GM12878 (cell line): ENCODE data around the gene DAO. TPM values are rescaled to one million over a fixed set of nuclear protein-coding genes. Genes with fewer than 3 reads are reported as not detected.
A peak's percentile ranks its signal among the peaks of the same experiment; 100 is the strongest.

Source experiments
- ATAC-seq: fragments of 200-7000 bp; cut with Tn5 transposase; 3 replicates; pipeline ENCODE4 v1.9.1; 2020; ENCODE audit warnings: mild to moderate bottlenecking, moderate library complexity
- BruUV-seq: library from RNA; stranded (reverse); fragments of 400-500 nt; replicated peaks from 2 replicates; lab custom pipeline; 2021; lab: Mats Ljungman, UMichigan
- CTCF ChIA-PET: fragments of 300-600 bp; sonication (Branson Sonifier 250); formaldehyde crosslinking; extraction: SDS; loops from one replicate; lab custom pipeline; 2021; ENCODE audit warnings: inconsistent platforms; lab: Yijun Ruan, JAX
- POLR2A ChIA-PET: fragments of 350-600 bp; formaldehyde crosslinking; extraction: SDS; loops from one replicate; lab custom pipeline; 2021; ENCODE audit warnings: inconsistent platforms; lab: Charles Lee
- RAD21 ChIA-PET: fragments of 300-600 bp; sonication (Branson Sonifier 250); formaldehyde crosslinking; loops from one replicate; lab custom pipeline; 2023; ENCODE audit warnings: antibody characterized with exemption; ENCODE audit not compliant: unreplicated experiment; lab: Charles Lee
- SMC1A ChIA-PET: fragments of 300-600 bp; sonication (Branson Sonifier 250); formaldehyde crosslinking; loops from one replicate; lab custom pipeline; 2023; ENCODE audit not compliant: unreplicated experiment, uncharacterized antibody; lab: Charles Lee
- DNase-seq: peaks from one replicate; pipeline ENCODE4 v3.0.0-alpha.2; 2011; ENCODE audit warnings: low read depth, low spot score
- FAIRE-seq: peaks from 3 replicates; lab custom pipeline; 2011; peaks lifted over from hg19 to GRCh38; lab: Jason Lieb, UNC
- H2AFZ ChIP-seq: 2 replicates; pipeline ENCODE4 v1.6.0; 2011; ENCODE audit warnings: low read depth, low read length, control low read depth; ENCODE audit not compliant: control insufficient read depth
- H3K27ac ChIP-seq: 2 replicates; pipeline ENCODE4 v1.5.1; 2011; ENCODE audit warnings: control low read depth; ENCODE audit not compliant: control insufficient read depth, insufficient read depth
- H3K27me3 ChIP-seq, 2 experiments: replicated peaks in 1 of 2; 2 replicates each; pipeline versions ENCODE4 v1.6.0 to v1.6.1; 2011; ENCODE audit warnings: low read length in 1 of 2; ENCODE audit not compliant: control insufficient read depth in 2 of 2, insufficient read depth in 2 of 2
- H3K36me3 ChIP-seq, 2 experiments: 2 replicates each; pipeline ENCODE4 v1.5.1; 2011; ENCODE audit warnings: low read length in 1 of 2; ENCODE audit not compliant: control insufficient read depth in 2 of 2, insufficient read depth in 2 of 2
- H3K4me1 ChIP-seq: 2 replicates; pipeline ENCODE4 v1.6.1; 2011; ENCODE audit warnings: mild to moderate bottlenecking, low read length, moderate library complexity, mixed read lengths; ENCODE audit not compliant: control insufficient read depth, insufficient read depth
- H3K4me2 ChIP-seq: 2 replicates; pipeline ENCODE4 v1.6.0; 2011; ENCODE audit warnings: control low read depth; ENCODE audit not compliant: control insufficient read depth, insufficient read depth
- H3K4me3 ChIP-seq: fragments of 200-600 bp; sonication (generic); 2 replicates; pipeline ENCODE4 v1.5.1; 2016
- H3K79me2 ChIP-seq: 2 replicates; pipeline ENCODE4 v1.6.0; 2011; ENCODE audit warnings: low read length; ENCODE audit not compliant: control insufficient read depth, insufficient read depth
- H3K9ac ChIP-seq: 2 replicates; pipeline ENCODE4 v1.8.0; 2011; ENCODE audit warnings: low read length, control low read depth, mixed read lengths; ENCODE audit not compliant: control insufficient read depth, insufficient read depth
- H3K9me3 ChIP-seq: replicated peaks from 3 replicates; pipeline ENCODE4 v1.5.1; 2011; ENCODE audit warnings: mild to moderate bottlenecking, low read length; ENCODE audit not compliant: control insufficient read depth, insufficient read depth
- H4K20me1 ChIP-seq: 2 replicates; pipeline ENCODE4 v1.6.0; 2011; ENCODE audit not compliant: control insufficient read depth, insufficient read depth
- ASH2L ChIP-seq: fragments of 300-600, 200-600 bp; sonication (generic); IDR thresholded peaks from 2 replicates; pipeline ENCODE4 v1.6.1; 2017; ENCODE audit warnings: low read depth, mild to moderate bottlenecking, borderline replicate concordance
- BHLHE40 ChIP-seq, 2 experiments: fragments of 450-650 bp in 1 of 2; IDR thresholded peaks; 2 replicates each; pipeline ENCODE4 v1.6.1; 2011 to 2017; ENCODE audit warnings: low read depth in 2 of 2, borderline replicate concordance in 1 of 2, improper control_type of control experiment in 1 of 2, low read length in 1 of 2, mild to moderate bottlenecking in 1 of 2
- HSF1 ChIP-seq: fragments of 150-350 bp; IDR thresholded peaks from 2 replicates; pipeline ENCODE4 v1.6.1; 2014; ENCODE audit warnings: mild to moderate bottlenecking, low read depth, low read length
- MTA3 ChIP-seq: IDR thresholded peaks from 2 replicates; pipeline ENCODE4 v1.6.1; 2012; ENCODE audit warnings: low read length, inconsistent platforms, borderline replicate concordance
- POU2F2 ChIP-seq: IDR thresholded peaks from 3 replicates; pipeline ENCODE4 v1.6.1; 2011; ENCODE audit warnings: low read depth, mild to moderate bottlenecking, low read length, borderline replicate concordance
- RCOR1 ChIP-seq: conservative IDR thresholded peaks from 2 replicates; pipeline ENCODE4 v1.6.1; 2012; ENCODE audit warnings: low read depth, low read length, improper control_type of control experiment
- SMARCA5 ChIP-seq: fragments of 450-650 bp; IDR thresholded peaks from 2 replicates; pipeline ENCODE4 v1.6.1; 2017; ENCODE audit warnings: mild to moderate bottlenecking
- SUPT20H ChIP-seq: IDR thresholded peaks from 2 replicates; pipeline ENCODE4 v1.6.1; 2011; ENCODE audit warnings: low read depth, mild to moderate bottlenecking, low read length, moderate library complexity, borderline replicate concordance; ENCODE audit not compliant: control insufficient read depth
- WGBS: methylation state at CpG from one replicate; pipeline ENCODE4 v1.1.6; 2016; ENCODE audit warnings: low lambda C conversion rate; ENCODE audit not compliant: insufficient replicate concordance, insufficient coverage; ENCODE audit errors: missing lambda C conversion rate; 5-methylcytosine and 5-hydroxymethylcytosine counted together
- in situ Hi-C: fragments of 300-500 bp; cut with MboI; formaldehyde crosslinking; loops from 9 replicates; pipeline ENCODE4 v1.14.3; 2018; ENCODE audit warnings: mixed read lengths
- intact Hi-C: fragments of 100-400 bp; cut with micrococcal nuclease; formaldehyde crosslinking; loops from one replicate; pipeline ENCODE4 v1.14.2; 2022; ENCODE audit not compliant: unreplicated experiment
- polyA plus RNA-seq, 11 experiments: library from polyadenylated mRNA; depleted of rRNA in 4 of 11; unstranded in 6 of 11; stranded (reverse) in 5 of 11; fragments of >200 nt; fragmentation: Nextera tagmentation in 4 of 11; fragmentation: Illumina TruSeq in 1 of 11; extraction: Ambion mirVana in 4 of 11; extraction: Trizol in 1 of 11; gene quantifications; 1 replicate in 1 of 11; 2 replicates in 10 of 11; pipeline versions ENCODE4 v1.2.1 to v1.2.3, GENCODE V29; 2011 to 2016; ENCODE audit warnings: inconsistent platforms in 2 of 11, missing spikeins in 2 of 11, low read depth in 1 of 11
- total RNA-seq, 4 experiments: library from RNA; depleted of rRNA in 3 of 4; stranded (reverse); fragments of >200 nt in 3 of 4; fragmentation: Illumina TruSeq in 1 of 4; extraction: Trizol in 1 of 4; gene quantifications; 2 replicates each; pipeline versions ENCODE4 v1.2.1 to v1.2.3, GENCODE V29; 2013 to 2021
- TF ChIP-seq, protein P1 (sequence below): fragments of 450-650 bp; conservative IDR thresholded peaks from 2 replicates; pipeline ENCODE4 v1.6.1; 2017; ENCODE audit warnings: mild to moderate bottlenecking, moderate library complexity
- TF ChIP-seq, protein P2 (sequence below): IDR thresholded peaks from 2 replicates; pipeline ENCODE4 v1.6.1; 2012; ENCODE audit warnings: low read length, inconsistent platforms

The DAO gene
- total and polyA plus RNA-seq, 10 of the 15 experiments (the other 5 are each of a cell fraction or from before 2014, with no cell fraction given): 0.15 TPM; not detected in 9

GRCh38 chr12:108930756-108931155 is 50.9 kb downstream of the DAO start:
- Histone ChIP-seq H4K20me1 (no peaks in the 10 kb centered on the region), H2AFZ (no peak overlapping the region), H3K9me3 (no peaks in the 10 kb centered on the region; the same call in 2 of the 3 replicates), H3K4me2 (no peak overlapping the region), H3K4me1 (peaks cover 25% of the 10 kb centered on the region), H3K9ac (no peak overlapping the region), H3K27ac (no peak overlapping the region), H3K27me3 (no peaks in the 10 kb centered on the region), H3K36me3 (no peaks in the 10 kb centered on the region), H3K4me3 (no peak overlapping the region), H3K79me2 (no peaks in the 10 kb centered on the region)
- FAIRE-seq: no peak
- ChIA-PET RAD21 (no interaction called here), POLR2A (interaction anchor here (0.7 kb wide), 1 partner anchor 22 kb away, joined by 3 read pairs; no protein-coding TSS in a partner anchor), SMC1A (interaction anchor here (0.5 to 1.7 kb wide), 3 partner anchors 113 to 375 kb away, joined by 3 to 4 read pairs (median 4); no protein-coding TSS in a partner anchor), CTCF (interaction anchor here (0.9 to 1.4 kb wide), 3 partner anchors 20 to 47 kb away, joined by 4 to 6 read pairs (median 4); no protein-coding TSS in a partner anchor)
- WGBS: 74% methylated on average over 3 of the region's 3 CpGs
- in situ Hi-C loops (no loop called here), intact Hi-C loops (no loop called here)
- BruUV-seq: no TSS peak
- TF ChIP-seq ASH2L (no peak), MTA3 (no peak)
- no peak for ATAC-seq
- no peak for DNase-seq

- POLR2A ChIA-PET: no interaction called here
- TF ChIP-seq, protein P1, sequence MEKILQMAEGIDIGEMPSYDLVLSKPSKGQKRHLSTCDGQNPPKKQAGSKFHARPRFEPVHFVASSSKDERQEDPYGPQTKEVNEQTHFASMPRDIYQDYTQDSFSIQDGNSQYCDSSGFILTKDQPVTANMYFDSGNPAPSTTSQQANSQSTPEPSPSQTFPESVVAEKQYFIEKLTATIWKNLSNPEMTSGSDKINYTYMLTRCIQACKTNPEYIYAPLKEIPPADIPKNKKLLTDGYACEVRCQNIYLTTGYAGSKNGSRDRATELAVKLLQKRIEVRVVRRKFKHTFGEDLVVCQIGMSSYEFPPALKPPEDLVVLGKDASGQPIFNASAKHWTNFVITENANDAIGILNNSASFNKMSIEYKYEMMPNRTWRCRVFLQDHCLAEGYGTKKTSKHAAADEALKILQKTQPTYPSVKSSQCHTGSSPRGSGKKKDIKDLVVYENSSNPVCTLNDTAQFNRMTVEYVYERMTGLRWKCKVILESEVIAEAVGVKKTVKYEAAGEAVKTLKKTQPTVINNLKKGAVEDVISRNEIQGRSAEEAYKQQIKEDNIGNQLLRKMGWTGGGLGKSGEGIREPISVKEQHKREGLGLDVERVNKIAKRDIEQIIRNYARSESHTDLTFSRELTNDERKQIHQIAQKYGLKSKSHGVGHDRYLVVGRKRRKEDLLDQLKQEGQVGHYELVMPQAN: no peak
- TF ChIP-seq, protein P2, sequence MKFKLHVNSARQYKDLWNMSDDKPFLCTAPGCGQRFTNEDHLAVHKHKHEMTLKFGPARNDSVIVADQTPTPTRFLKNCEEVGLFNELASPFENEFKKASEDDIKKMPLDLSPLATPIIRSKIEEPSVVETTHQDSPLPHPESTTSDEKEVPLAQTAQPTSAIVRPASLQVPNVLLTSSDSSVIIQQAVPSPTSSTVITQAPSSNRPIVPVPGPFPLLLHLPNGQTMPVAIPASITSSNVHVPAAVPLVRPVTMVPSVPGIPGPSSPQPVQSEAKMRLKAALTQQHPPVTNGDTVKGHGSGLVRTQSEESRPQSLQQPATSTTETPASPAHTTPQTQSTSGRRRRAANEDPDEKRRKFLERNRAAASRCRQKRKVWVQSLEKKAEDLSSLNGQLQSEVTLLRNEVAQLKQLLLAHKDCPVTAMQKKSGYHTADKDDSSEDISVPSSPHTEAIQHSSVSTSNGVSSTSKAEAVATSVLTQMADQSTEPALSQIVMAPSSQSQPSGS: no peak
- TF ChIP-seq RCOR1 (no peak), SMARCA5 (no peak), BHLHE40 (IDR thresholded peaks at IDR 0.05; ENCODE audit: borderline replicate concordance in 1 of 2, low read depth in 2 of 2, low read length in 1 of 2) (no peak), POU2F2 (no peak), SUPT20H (no peak), HSF1 (no peak)
Measured at GRCh38 chr12:108933949-108934348, 54.1 kb downstream of the DAO start.

More at GRCh38 chr12:108933949-108934348, 54.1 kb downstream of the DAO start:
- 31% methylated on average over 6 of the region's 6 CpGs for WGBS
- ChIA-PET RAD21 (interaction anchor here (0.6 kb wide), 1 partner anchor 72 kb away, joined by 4 read pairs; no protein-coding TSS in a partner anchor), CTCF (interaction anchor here (1.0 kb wide), 1 partner anchor 14 kb away, joined by 3 read pairs; no protein-coding TSS in a partner anchor), SMC1A (interaction anchor here (1.0 kb wide), 1 partner anchor 32 kb away, joined by 3 read pairs; no protein-coding TSS in a partner anchor)
- ATAC-seq (no peak), DNase-seq (no peak), FAIRE-seq (no peak)
- no peak overlapping the region for H3K27ac ChIP-seq
- no peak overlapping the region for H3K9ac ChIP-seq
- no TSS peak for BruUV-seq
- no peak overlapping the region for H2AFZ ChIP-seq
- in situ Hi-C loops: no loop called here
- no peak overlapping the region for H3K4me3 ChIP-seq
- H3K4me2 ChIP-seq: peak overlapping the region; percentile 11; the same call in 1 of the 2 replicates
- H3K27me3 ChIP-seq: no peaks in the 10 kb centered on the region; a peak in 2 of 4 replicates
- H3K36me3 ChIP-seq: no peaks in the 10 kb centered on the region
- peaks cover 26% of the 10 kb centered on the region for H3K4me1 ChIP-seq
- H4K20me1 ChIP-seq: no peaks in the 10 kb centered on the region
- H3K9me3 ChIP-seq: no peaks in the 10 kb centered on the region; the same call in 2 of the 3 replicates
- no peaks in the 10 kb centered on the region for H3K79me2 ChIP-seq
- intact Hi-C loops: no loop called here
